HepG2 (cell line): ENCODE measurements around the gene INHBA. TPM values are rescaled to one million over a fixed set of nuclear protein-coding genes. Genes with fewer than 3 reads are reported as not detected.

Experiments used
- MBD4 ChIP-seq: IDR thresholded peaks from 2 replicates; pipeline ENCODE4 v1.6.1; 2012; ENCODE audit warnings: low read length, inconsistent platforms, borderline replicate concordance
- ZNF407 ChIP-seq: sonication (generic); formaldehyde crosslinking; IDR thresholded peaks from one replicate; pipeline ENCODE4 v1.5.1; 2020; ENCODE audit warnings: mild to moderate bottlenecking, missing genetic modification reagents; ENCODE audit errors: not compliant biosample characterization
- ZNF749 ChIP-seq: sonication (generic); formaldehyde crosslinking; IDR thresholded peaks from 2 replicates; pipeline ENCODE4 v1.8.0; 2022; ENCODE audit warnings: mild to moderate bottlenecking, missing genetic modification reagents, moderate library complexity, borderline replicate concordance
- polyA plus RNA-seq, 8 experiments: library from polyadenylated mRNA; depleted of rRNA in 3 of 8; stranded (reverse) in 7 of 8; unstranded in 1 of 8; fragments of >200 nt; fragmentation: Illumina TruSeq in 4 of 8; extraction: Trizol in 4 of 8; gene quantifications; 2 replicates each; pipeline versions ENCODE4 v1.2.1 to v1.2.3, GENCODE V29; 2011 to 2016; ENCODE audit warnings: low read depth in 4 of 8, missing spikeins in 1 of 8, mixed read lengths in 1 of 8; ENCODE audit not compliant: insufficient read depth in 1 of 8
- total RNA-seq, 5 experiments: library from RNA; depleted of rRNA; stranded (reverse); fragments of >200 nt; fragmentation: Illumina TruSeq; extraction: Trizol; gene quantifications; 2 replicates each; pipeline ENCODE4 v1.2.3, GENCODE V29; 2016; ENCODE audit warnings: low read depth in 1 of 5

INHBA gene
- total and polyA plus RNA-seq, 2 of the 13 experiments (the other 11 are each of a cell fraction or from before 2014, with no cell fraction given) = not detected

- no peak for TF ChIP-seq ZNF407 (CRISPR knock-in tag)
- TF ChIP-seq ZNF749 = no peak
- TF ChIP-seq MBD4 = no peak
These were observed 8.4 kb downstream of the INHBA start (continued) for GRCh38 chr7:41694495-41694894.
